Loucy (cell line): ENCODE measurements around the gene ZNF154.

Experiments used
- H2AFZ ChIP-seq: fragments of 200-600 bp; sonication (generic); 2 replicates; pipeline ENCODE4 v1.6.0; 2016; ENCODE audit warnings: antibody characterized with exemption, mild to moderate bottlenecking, low read length, moderate library complexity
- H3F3A ChIP-seq: fragments of 200-600 bp; 2 replicates; pipeline ENCODE4 v1.6.0; 2016; ENCODE audit warnings: antibody characterized with exemption, low read depth, mild to moderate bottlenecking
- H3K27me3 ChIP-seq: fragments of 200-600 bp; sonication (generic); 2 replicates; pipeline ENCODE4 v1.6.1; 2014; ENCODE audit warnings: low read length, mild to moderate bottlenecking; ENCODE audit not compliant: insufficient read depth, poor library complexity, severe bottlenecking
- H3K36me3 ChIP-seq: fragments of 200-600 bp; sonication (generic); 2 replicates; pipeline ENCODE4 v1.6.1; 2016; ENCODE audit warnings: low read length; ENCODE audit not compliant: insufficient read depth
- H3K4me1 ChIP-seq: fragments of 200-600 bp; sonication (generic); 2 replicates; pipeline ENCODE4 v1.5.1; 2014; ENCODE audit warnings: low read length, mild to moderate bottlenecking; ENCODE audit not compliant: insufficient read depth, poor library complexity, severe bottlenecking
- H3K4me2 ChIP-seq: fragments of 200-600 bp; sonication (generic); 2 replicates; pipeline ENCODE4 v1.6.0; 2014; ENCODE audit warnings: antibody characterized with exemption, low read length, low read depth, mild to moderate bottlenecking; ENCODE audit not compliant: poor library complexity, severe bottlenecking
- H3K4me3 ChIP-seq: fragments of 200-600 bp; sonication (generic); 2 replicates; pipeline ENCODE4 v1.5.1; 2014; ENCODE audit warnings: low read length, mild to moderate bottlenecking, mixed read lengths; ENCODE audit not compliant: poor library complexity, severe bottlenecking
- H3K79me2 ChIP-seq: fragments of 200-600 bp; sonication (generic); 2 replicates; pipeline ENCODE4 v1.6.1; 2014; ENCODE audit warnings: low read length; ENCODE audit not compliant: insufficient read depth
- H3K9ac ChIP-seq: fragments of 200-600 bp; sonication (generic); 2 replicates; pipeline ENCODE4 v1.6.0; 2014; ENCODE audit warnings: mild to moderate bottlenecking, low read depth, low read length, moderate library complexity; ENCODE audit not compliant: poor library complexity, severe bottlenecking
- H3K9me2 ChIP-seq: fragments of 200-600 bp; sonication (generic); replicated peaks from 2 replicates; pipeline ENCODE4 v1.6.1; 2016; ENCODE audit warnings: low read depth, low read length, mixed read lengths
- H3K9me3 ChIP-seq: fragments of 200-600 bp; sonication (generic); 2 replicates; pipeline ENCODE4 v1.6.1; 2014; ENCODE audit warnings: mild to moderate bottlenecking, antibody characterized with exemption, low read length, low read depth; ENCODE audit not compliant: insufficient read depth
- H4K20me1 ChIP-seq: fragments of 200-600 bp; sonication (generic); 2 replicates; pipeline ENCODE4 v1.6.0; 2014; ENCODE audit warnings: antibody characterized with exemption, low read length, mild to moderate bottlenecking; ENCODE audit not compliant: insufficient read depth, poor library complexity, severe bottlenecking
- EZH2phosphoT487 ChIP-seq: fragments of 200-600 bp; IDR thresholded peaks from 2 replicates; pipeline ENCODE4 v1.6.1; 2018; ENCODE audit warnings: antibody characterized with exemption, mild to moderate bottlenecking, moderate library complexity, borderline replicate concordance
- TF ChIP-seq, protein P1 (sequence below): fragments of 200-600 bp; sonication (generic); conservative IDR thresholded peaks from 2 replicates; pipeline ENCODE4 v1.5.1; 2014; ENCODE audit warnings: mild to moderate bottlenecking, antibody characterized with exemption, low read length

Gene ZNF154

DNA sequence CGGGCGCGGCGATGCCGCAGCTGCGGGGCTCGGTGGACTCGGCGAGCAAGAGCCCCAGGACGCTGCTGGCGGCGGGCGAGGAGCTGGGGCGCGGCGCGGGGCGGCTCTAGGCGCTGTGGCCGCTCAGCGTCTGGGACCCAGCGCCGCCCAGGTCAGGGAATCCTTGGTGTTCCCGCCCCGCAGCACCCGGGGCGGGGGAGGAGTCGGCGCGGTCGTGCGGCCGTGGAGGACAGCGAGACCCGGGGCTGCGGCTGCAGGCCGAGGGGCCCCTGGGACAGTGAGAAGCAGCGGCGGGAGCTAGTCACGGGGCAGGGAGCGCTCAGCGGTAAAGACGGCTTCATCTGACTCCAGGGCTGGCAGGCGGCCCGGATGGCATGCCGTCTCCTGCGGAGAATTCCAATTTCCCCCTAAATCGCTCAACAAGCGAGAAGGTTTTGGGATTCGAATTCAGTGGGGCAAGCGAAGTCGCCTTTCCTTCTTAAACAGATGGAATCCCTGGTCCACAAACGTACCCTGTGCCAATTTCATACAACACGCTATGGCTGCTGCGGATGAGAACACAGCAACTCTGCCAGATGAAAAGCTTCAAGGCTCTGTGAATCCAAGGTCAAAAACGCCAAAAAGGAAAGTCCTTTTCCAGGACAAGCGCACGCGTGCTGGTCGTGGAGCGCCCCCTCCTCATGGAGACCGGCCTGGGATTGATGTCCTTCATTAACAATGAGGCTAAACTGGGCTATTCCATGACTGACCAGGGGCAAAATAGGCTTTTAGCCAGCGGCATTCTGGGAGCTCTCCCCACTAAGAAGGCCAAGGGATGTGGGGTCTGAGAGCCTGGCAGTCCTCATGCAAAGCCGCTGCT is 44.5 kb downstream of the ZNF154 start:
- H3K9me3 ChIP-seq: no peaks in the 10 kb centered on the region; the same call in 1 of the 2 replicates
- no peaks in the 10 kb centered on the region for H3F3A ChIP-seq
- no peaks in the 10 kb centered on the region for H4K20me1 ChIP-seq
- H3K27me3 ChIP-seq: no peaks in the 10 kb centered on the region
- no peak overlapping the region for H2AFZ ChIP-seq
- no peak overlapping the region for H3K4me3 ChIP-seq
- H3K79me2 ChIP-seq: no peaks in the 10 kb centered on the region
- no peaks in the 10 kb centered on the region for H3K9me2 ChIP-seq
- no peaks in the 10 kb centered on the region for H3K36me3 ChIP-seq
- H3K9ac ChIP-seq: no peak overlapping the region
- no peak overlapping the region for H3K4me2 ChIP-seq
- TF ChIP-seq EZH2phosphoT487: no peak
- TF ChIP-seq, protein P1, sequence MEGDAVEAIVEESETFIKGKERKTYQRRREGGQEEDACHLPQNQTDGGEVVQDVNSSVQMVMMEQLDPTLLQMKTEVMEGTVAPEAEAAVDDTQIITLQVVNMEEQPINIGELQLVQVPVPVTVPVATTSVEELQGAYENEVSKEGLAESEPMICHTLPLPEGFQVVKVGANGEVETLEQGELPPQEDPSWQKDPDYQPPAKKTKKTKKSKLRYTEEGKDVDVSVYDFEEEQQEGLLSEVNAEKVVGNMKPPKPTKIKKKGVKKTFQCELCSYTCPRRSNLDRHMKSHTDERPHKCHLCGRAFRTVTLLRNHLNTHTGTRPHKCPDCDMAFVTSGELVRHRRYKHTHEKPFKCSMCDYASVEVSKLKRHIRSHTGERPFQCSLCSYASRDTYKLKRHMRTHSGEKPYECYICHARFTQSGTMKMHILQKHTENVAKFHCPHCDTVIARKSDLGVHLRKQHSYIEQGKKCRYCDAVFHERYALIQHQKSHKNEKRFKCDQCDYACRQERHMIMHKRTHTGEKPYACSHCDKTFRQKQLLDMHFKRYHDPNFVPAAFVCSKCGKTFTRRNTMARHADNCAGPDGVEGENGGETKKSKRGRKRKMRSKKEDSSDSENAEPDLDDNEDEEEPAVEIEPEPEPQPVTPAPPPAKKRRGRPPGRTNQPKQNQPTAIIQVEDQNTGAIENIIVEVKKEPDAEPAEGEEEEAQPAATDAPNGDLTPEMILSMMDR: no peak
- no peaks in the 10 kb centered on the region for H3K4me1 ChIP-seq

- Histone ChIP-seq H3K27me3 (no peaks in the 10 kb centered on the region), H3K9me3 (no peaks in the 10 kb centered on the region), H3K4me2 (no peak overlapping the region)
These were observed 52.7 kb downstream of the ZNF154 start for GRCh38 chr19:57656346-57656745.

DNA sequence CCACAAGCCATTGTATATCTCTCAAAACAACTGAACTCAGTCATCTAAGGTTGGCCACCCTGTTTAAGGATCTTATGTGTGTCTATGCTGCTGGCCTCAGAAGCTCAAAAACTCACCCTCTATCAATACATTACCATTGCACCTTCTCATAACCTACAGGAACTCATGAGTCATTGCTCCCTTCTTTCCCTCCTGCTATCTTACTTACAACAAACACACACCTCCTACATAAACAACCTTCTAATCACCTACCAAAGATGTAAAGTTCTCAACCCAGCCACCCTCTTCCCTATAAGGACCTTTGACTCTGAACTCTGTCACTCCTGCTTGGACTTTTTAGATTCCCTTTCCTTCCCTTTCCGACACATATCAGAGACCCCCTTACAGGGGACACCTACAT is 53.6 kb downstream of the ZNF154 start:
- Histone ChIP-seq H3K4me1 (peaks cover 16% of the 10 kb centered on the region), H3K36me3 (no peaks in the 10 kb centered on the region), H4K20me1 (no peaks in the 10 kb centered on the region), H3K79me2 (no peaks in the 10 kb centered on the region), H3K27me3 (no peaks in the 10 kb centered on the region), H3K9me3 (no peaks in the 10 kb centered on the region), H3F3A (no peaks in the 10 kb centered on the region), H3K9me2 (no peaks in the 10 kb centered on the region), H2AFZ (no peak overlapping the region), H3K9ac (no peak overlapping the region), H3K4me3 (no peak overlapping the region), H3K4me2 (no peak overlapping the region)
- TF ChIP-seq, protein P1: no peak
- no peak for TF ChIP-seq EZH2phosphoT487

More at GRCh38 chr19:57656346-57656745, 52.7 kb downstream of the ZNF154 start:
- Histone ChIP-seq H2AFZ (no peak overlapping the region), H3K36me3 (no peaks in the 10 kb centered on the region), H3K9ac (no peak overlapping the region), H3K4me3 (no peak overlapping the region), H3K9me2 (no peaks in the 10 kb centered on the region), H3K79me2 (no peaks in the 10 kb centered on the region), H3F3A (no peaks in the 10 kb centered on the region), H4K20me1 (no peaks in the 10 kb centered on the region), H3K4me1 (peaks cover 8% of the 10 kb centered on the region)
- TF ChIP-seq, protein P1: no peak
- no peak for TF ChIP-seq EZH2phosphoT487
